ENCODE data around the gene REG1B. TPM values are rescaled to one million over a fixed set of nuclear protein-coding genes. Genes with fewer than 3 reads are reported as not detected.

Gene REG1B
- total RNA-seq, 1 experiment from 2014 or later, result not detected

- Mint-ChIP-seq H3K27ac (no peak overlapping the region), H3K27me3 (ENCODE audit: low read depth) (no peaks in the 10 kb centered on the region; the same call in 1 of the 2 replicates), H3K4me3 (no peak overlapping the region), H3K9me3 (no peaks in the 10 kb centered on the region), H3K36me3 (ENCODE audit: insufficient read depth in 1 of 3, low read depth in 3 of 3) (no peaks in the 10 kb centered on the region), H3K4me1 (peaks cover 10% of the 10 kb centered on the region in 2 experiments)
- Histone ChIP-seq H3K27ac (ENCODE audit: insufficient read length, low read depth, low read length) (no peak overlapping the region), H3K9ac (ENCODE audit: extremely low read depth, insufficient read length, low read length) (no peak overlapping the region), H4K5ac (ENCODE audit: insufficient read length, low read depth, low read length) (no peak overlapping the region), H2AK5ac (ENCODE audit: insufficient read length, low read length) (no peak overlapping the region), H3K23ac (ENCODE audit: insufficient read length, low read depth, low read length) (no peak overlapping the region), H3K23me2 (ENCODE audit: insufficient read length, low read depth, low read length, poor library complexity, severe bottlenecking) (no peaks in the 10 kb centered on the region), H2BK120ac (ENCODE audit: low read depth, low read length, poor library complexity, severe bottlenecking) (no peak overlapping the region), H3T11ph (ENCODE audit: low read length) (no peak overlapping the region), H3K27me3 (ENCODE audit: insufficient read depth, low read length) (no peaks in the 10 kb centered on the region), H3K79me1 (ENCODE audit: insufficient read depth, low read depth, low read length, poor library complexity, severe bottlenecking) (no peaks in the 10 kb centered on the region), H3K18ac (ENCODE audit: insufficient read length, low read depth, low read length) (no peak overlapping the region), H2BK5ac (ENCODE audit: insufficient read length, low read length) (no peak overlapping the region), H2BK20ac (ENCODE audit: low read depth, low read length, poor library complexity, severe bottlenecking) (no peak overlapping the region), H2AFZ (ENCODE audit: low read length) (no peak overlapping the region), H3K56ac (ENCODE audit: insufficient read length, low read depth, low read length) (no peak overlapping the region), H4K8ac (replicated peaks; ENCODE audit: insufficient read length, low read depth, low read length) (no peak overlapping the region), H3K9me3 (ENCODE audit: control insufficient read depth, low read depth, low read length) (no peaks in the 10 kb centered on the region), H3K4me2 (ENCODE audit: insufficient read depth, insufficient read length, low read length) (no peak overlapping the region), H3K79me2 (ENCODE audit: insufficient read depth, low read length) (no peaks in the 10 kb centered on the region), H2BK15ac (ENCODE audit: low read depth, low read length) (no peak overlapping the region), H4K20me1 (ENCODE audit: control insufficient read depth, insufficient read depth, insufficient read length) (no peaks in the 10 kb centered on the region), H3K14ac (ENCODE audit: insufficient read depth, low read length) (no peak overlapping the region), H4K91ac (ENCODE audit: insufficient read length, low read depth, low read length) (no peak overlapping the region), H2BK12ac (ENCODE audit: insufficient read length, low read depth, low read length) (no peak overlapping the region), H3K4ac (ENCODE audit: low read depth, low read length) (no peak overlapping the region), H3K4me1 (ENCODE audit: insufficient read depth, low read length) (no peaks in the 10 kb centered on the region)
- TF ChIP-seq, protein P1, sequence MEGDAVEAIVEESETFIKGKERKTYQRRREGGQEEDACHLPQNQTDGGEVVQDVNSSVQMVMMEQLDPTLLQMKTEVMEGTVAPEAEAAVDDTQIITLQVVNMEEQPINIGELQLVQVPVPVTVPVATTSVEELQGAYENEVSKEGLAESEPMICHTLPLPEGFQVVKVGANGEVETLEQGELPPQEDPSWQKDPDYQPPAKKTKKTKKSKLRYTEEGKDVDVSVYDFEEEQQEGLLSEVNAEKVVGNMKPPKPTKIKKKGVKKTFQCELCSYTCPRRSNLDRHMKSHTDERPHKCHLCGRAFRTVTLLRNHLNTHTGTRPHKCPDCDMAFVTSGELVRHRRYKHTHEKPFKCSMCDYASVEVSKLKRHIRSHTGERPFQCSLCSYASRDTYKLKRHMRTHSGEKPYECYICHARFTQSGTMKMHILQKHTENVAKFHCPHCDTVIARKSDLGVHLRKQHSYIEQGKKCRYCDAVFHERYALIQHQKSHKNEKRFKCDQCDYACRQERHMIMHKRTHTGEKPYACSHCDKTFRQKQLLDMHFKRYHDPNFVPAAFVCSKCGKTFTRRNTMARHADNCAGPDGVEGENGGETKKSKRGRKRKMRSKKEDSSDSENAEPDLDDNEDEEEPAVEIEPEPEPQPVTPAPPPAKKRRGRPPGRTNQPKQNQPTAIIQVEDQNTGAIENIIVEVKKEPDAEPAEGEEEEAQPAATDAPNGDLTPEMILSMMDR (conservative IDR thresholded peaks at IDR 0.05), result peak; percentile 83
- no peak for DNase-seq
- WGBS (ENCODE audit: extremely low coverage, insufficient read length, low lambda C conversion rate), result no CpG with 5 or more reads among the region's 1 CpG
These were observed 46.8 kb downstream of the REG1B start for GRCh38 chr2:79041032-79041448.

All from H9 (cell line).